Neuron (in vitro differentiated cells): ENCODE data around the gene NUP210.

Source experiments
- H2AFZ ChIP-seq: one replicate; pipeline ENCODE4 v1.6.1; 2013; ENCODE audit warnings: low read depth, mild to moderate bottlenecking, inconsistent platforms, low read length, moderate library complexity
- H3K27me3 ChIP-seq: one replicate; pipeline ENCODE4 v1.6.1; 2013; ENCODE audit warnings: low read length; ENCODE audit not compliant: insufficient read depth
- H3K36me3 ChIP-seq: one replicate; pipeline ENCODE4 v1.6.1; 2013; ENCODE audit warnings: low read length; ENCODE audit not compliant: insufficient read depth
- H3K4me1 ChIP-seq: one replicate; pipeline ENCODE4 v1.6.1; 2013; ENCODE audit warnings: low read length; ENCODE audit not compliant: insufficient read depth
- H3K4me3 ChIP-seq: 2 replicates; pipeline ENCODE4 v1.5.1; 2013; ENCODE audit warnings: mild to moderate bottlenecking, low read length, moderate library complexity
- H3K9me3 ChIP-seq: one replicate; pipeline ENCODE4 v1.6.1; 2013; ENCODE audit warnings: low read length

Gene NUP210

DNA sequence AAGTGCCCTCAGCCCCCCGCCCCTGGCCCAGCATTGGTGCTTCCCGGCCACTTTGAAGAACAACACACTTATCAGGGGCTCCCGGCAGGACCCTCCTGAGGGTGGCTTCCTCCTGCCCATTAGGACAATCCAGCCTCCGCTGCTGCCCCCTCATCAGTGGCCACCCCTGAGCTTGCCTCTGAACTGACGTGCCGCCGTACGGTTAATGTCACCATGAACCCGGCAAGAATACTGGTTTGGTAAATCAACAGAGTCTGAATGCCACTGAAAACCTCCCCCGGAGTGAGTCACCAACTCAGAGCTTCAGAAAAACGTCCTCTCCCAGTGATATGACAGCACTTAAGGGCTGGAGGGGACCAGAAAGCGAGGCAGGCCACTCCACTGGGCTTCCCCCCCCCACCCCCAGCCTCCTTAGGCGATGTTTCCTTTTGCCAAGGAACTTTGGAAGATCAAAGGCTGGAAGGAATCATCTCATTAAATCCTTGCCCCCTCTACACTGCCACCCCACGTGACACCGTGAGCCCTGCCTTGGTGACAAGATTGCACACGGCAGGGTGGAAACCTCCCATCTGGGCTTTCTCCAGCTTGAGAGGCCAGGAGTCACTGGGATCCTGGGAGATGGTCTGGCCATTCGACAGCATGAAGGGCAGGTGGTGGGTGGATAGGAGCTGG lies 142.1 kb downstream of the NUP210 start:
- no peak overlapping the region for H3K4me3 ChIP-seq
- no peak overlapping the region for H2AFZ ChIP-seq
- H3K4me1 ChIP-seq: peaks cover 29% of the 10 kb centered on the region
- no peaks in the 10 kb centered on the region for H3K36me3 ChIP-seq
- peaks cover 44% of the 10 kb centered on the region for H3K27me3 ChIP-seq
- no peaks in the 10 kb centered on the region for H3K9me3 ChIP-seq

GRCh38 chr3:13277196-13277813 lies 142.8 kb downstream of the NUP210 start:
- Histone ChIP-seq H3K36me3 (no peaks in the 10 kb centered on the region), H3K9me3 (no peaks in the 10 kb centered on the region), H3K4me3 (no peak overlapping the region), H2AFZ (no peak overlapping the region), H3K27me3 (peaks cover 43% of the 10 kb centered on the region), H3K4me1 (peaks cover 29% of the 10 kb centered on the region)

DNA sequence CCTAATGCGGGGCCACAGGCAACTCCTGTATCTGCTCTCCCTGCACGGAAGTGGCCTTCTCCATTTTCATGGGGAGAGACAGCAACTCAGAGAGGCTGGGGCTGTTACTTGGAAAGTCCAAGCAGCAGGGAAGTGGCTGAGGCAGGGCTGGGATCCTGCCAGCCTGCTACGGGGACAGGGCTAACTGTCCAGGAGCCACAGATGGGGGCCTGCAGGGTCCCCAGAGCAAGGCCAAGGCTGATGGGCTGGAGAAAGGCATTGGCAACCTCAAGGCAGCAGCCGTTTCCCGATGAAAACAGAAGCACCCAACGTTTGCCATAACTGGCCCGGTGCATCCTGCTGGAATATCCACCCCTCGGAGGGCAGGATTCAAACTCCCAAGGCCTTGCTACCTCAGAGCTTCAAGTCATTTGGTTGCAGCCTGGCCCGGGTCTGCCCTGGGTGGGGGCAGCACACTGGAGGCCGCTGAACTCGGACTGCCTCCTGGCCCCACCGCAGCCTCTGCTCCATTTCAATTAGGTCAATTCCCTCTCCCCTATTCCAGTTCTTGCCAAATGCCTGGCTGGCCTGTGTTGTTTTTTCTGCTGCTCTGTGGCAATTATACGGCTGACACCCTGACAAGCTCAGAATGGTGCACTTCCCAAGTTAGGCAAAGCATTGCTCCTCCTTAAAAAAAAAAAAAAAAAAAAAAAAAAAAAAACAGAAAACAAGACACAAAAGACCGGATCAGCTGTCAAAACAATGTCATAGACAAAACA lies 143.5 kb downstream of the NUP210 start:
- peaks cover 22% of the 10 kb centered on the region for H3K4me1 ChIP-seq
- no peak overlapping the region for H2AFZ ChIP-seq
- no peaks in the 10 kb centered on the region for H3K36me3 ChIP-seq
- no peaks in the 10 kb centered on the region for H3K9me3 ChIP-seq
- no peak overlapping the region for H3K4me3 ChIP-seq
- H3K27me3 ChIP-seq: peaks cover 36% of the 10 kb centered on the region

DNA sequence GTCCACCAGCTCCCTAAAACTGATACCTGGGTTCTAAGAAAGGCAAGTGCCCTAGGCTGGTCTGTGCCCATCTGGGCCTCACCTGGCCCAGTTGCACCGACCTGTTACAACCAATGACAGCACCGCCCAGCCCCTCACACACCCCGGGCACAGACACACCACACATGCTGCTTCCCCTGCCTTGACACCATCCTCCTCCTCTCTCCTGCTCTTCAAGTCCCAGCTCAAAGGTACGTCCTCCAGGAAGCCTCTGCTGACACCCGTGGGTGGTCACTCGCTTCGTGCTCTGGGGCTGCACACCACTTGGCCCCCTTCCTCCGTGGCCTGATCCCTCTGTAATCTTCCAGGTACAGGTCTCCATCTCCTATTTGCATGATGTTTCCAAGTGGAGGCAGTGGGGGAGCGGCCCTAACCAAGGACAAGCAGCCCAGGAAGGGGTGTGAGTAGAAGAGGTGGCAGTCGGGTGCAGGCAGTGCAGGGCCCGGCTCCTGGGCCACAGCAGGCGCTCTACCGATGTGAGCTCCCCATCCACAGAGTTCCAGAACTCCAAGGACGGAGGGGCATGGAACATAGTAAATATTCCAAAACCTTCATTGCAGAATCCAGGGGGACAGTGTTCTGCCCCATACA lies 144.6 kb downstream of the NUP210 start:
- Histone ChIP-seq H3K36me3 (no peaks in the 10 kb centered on the region), H2AFZ (no peak overlapping the region), H3K27me3 (peaks cover 26% of the 10 kb centered on the region), H3K4me1 (peaks cover 18% of the 10 kb centered on the region), H3K9me3 (no peaks in the 10 kb centered on the region), H3K4me3 (no peak overlapping the region)

GRCh38 chr3:13274551-13275332 lies 145.4 kb downstream of the NUP210 start:
- H3K36me3 ChIP-seq: no peaks in the 10 kb centered on the region
- H3K4me3 ChIP-seq: no peak overlapping the region
- no peaks in the 10 kb centered on the region for H3K9me3 ChIP-seq
- peaks cover 18% of the 10 kb centered on the region for H3K27me3 ChIP-seq
- H3K4me1 ChIP-seq: peaks cover 18% of the 10 kb centered on the region
- no peak overlapping the region for H2AFZ ChIP-seq

- Histone ChIP-seq H3K27me3 (peaks cover 13% of the 10 kb centered on the region), H3K4me1 (peaks cover 18% of the 10 kb centered on the region), H2AFZ (no peak overlapping the region), H3K4me3 (no peak overlapping the region), H3K36me3 (no peaks in the 10 kb centered on the region), H3K9me3 (no peaks in the 10 kb centered on the region)
These were observed 146.0 kb downstream of the NUP210 start for GRCh38 chr3:13274125-13274524.

GRCh38 chr3:13273604-13274105 lies 146.5 kb downstream of the NUP210 start:
- Histone ChIP-seq H2AFZ (no peak overlapping the region), H3K4me1 (peaks cover 18% of the 10 kb centered on the region), H3K36me3 (no peaks in the 10 kb centered on the region), H3K4me3 (no peak overlapping the region), H3K27me3 (peaks cover 13% of the 10 kb centered on the region), H3K9me3 (no peaks in the 10 kb centered on the region)

- peaks cover 10% of the 10 kb centered on the region for H3K27me3 ChIP-seq
- H3K9me3 ChIP-seq: peaks cover under 1% of the 10 kb centered on the region
- no peak overlapping the region for H2AFZ ChIP-seq
- no peaks in the 10 kb centered on the region for H3K36me3 ChIP-seq
- H3K4me1 ChIP-seq: peaks cover 17% of the 10 kb centered on the region
- H3K4me3 ChIP-seq: no peak overlapping the region
These were observed 147.1 kb downstream of the NUP210 start for GRCh38 chr3:13272831-13273603.

DNA sequence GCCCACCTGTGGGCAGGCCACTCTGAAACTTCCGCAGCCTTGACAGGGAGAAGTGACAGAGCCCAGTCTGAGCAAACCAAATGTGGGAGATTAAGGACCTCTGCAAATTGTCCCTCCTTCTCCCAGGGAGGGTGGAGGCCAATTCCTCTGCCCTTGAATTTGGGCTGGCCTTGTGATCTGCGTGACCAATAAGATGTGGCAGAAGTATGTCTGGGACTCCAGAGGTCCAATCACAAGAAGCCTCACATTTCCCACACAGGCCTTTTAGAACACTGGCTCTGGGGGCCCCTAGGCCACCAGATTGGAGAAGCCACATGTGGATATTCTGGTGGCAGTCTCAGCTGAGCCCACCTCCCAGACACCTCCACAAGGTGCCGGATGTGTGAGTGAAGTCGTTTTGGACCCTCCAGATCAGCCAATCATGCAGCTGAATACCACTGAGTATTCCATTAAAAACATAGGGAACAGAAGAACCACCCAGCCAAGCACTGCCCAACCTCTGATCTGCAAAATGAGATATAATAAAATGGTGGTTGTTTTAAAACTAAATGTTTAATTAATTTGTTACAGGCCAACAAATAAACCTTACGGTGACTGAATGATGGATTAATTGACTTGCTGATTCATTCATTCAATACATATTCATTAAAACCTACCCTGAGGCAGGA lies 150.3 kb downstream of the NUP210 start:
- no peak overlapping the region for H2AFZ ChIP-seq

DNA sequence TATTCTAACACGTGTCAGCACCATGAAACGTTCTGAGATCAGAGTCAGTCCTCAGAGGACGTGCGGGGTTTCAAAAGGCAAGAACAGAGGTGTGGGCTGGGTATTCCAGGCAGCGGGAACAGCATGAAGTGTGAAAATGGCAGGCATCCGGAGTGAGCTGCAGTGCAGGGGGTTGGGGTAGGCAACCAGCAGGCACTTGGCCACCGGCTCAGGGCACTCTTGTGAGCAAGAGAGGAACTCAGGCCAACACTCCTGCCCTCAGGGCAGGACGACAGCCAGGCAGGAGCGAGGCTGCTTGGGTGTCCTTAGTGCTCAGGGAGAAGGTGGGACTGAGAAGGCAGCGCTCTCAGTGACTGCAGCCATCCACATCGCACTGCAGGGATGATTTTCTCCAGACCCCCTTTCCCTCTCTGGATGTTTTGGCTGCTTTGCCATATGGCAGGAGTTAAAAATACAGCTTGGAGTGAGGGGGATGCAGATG lies 151.1 kb downstream of the NUP210 start:
- Histone ChIP-seq H3K9me3 (peaks cover 3% of the 10 kb centered on the region), H3K27me3 (no peaks in the 10 kb centered on the region), H2AFZ (no peak overlapping the region), H3K4me1 (no peaks in the 10 kb centered on the region), H3K36me3 (no peaks in the 10 kb centered on the region), H3K4me3 (no peak overlapping the region)

More for the DNA sequence above, 150.3 kb downstream of the NUP210 start:
- H3K27me3 ChIP-seq: no peaks in the 10 kb centered on the region
- no peaks in the 10 kb centered on the region for H3K36me3 ChIP-seq
- H3K4me3 ChIP-seq: no peak overlapping the region
- H3K4me1 ChIP-seq: no peaks in the 10 kb centered on the region
- H3K9me3 ChIP-seq: peaks cover 3% of the 10 kb centered on the region

DNA sequence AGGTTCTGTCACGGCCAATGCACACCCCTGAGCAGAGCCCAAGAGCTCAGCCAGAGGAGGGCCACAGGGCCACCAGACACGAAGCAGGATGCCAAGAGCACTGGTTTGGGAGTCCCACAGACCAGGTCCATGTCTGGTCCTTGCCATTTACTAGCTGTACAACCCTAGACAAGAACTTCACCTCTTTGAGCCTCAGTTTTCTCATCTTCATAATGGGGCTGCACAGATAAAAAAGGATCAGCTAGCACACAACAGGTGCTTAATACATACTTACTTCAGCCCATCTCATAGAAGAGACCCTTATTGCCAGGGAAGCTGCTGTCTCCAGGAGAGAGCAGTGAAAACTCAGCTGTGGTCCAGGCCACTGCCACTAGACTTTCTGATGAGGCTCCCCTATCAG lies 152.0 kb downstream of the NUP210 start:
- H3K27me3 ChIP-seq: no peaks in the 10 kb centered on the region
- no peak overlapping the region for H2AFZ ChIP-seq
- H3K9me3 ChIP-seq: peaks cover 3% of the 10 kb centered on the region
- H3K4me1 ChIP-seq: no peaks in the 10 kb centered on the region
- H3K36me3 ChIP-seq: no peaks in the 10 kb centered on the region
- no peak overlapping the region for H3K4me3 ChIP-seq
